IMR-90 (cell line): Measurements from ENCODE around the gene DNMT3A. TPM values are rescaled to one million over a fixed set of nuclear protein-coding genes. Genes with fewer than 3 reads are reported as not detected.

ENCODE experiments used
- ATAC-seq: fragments of 200-7000 bp; cut with Tn5 transposase; 2 replicates; pipeline ENCODE4 v1.9.1; 2020; ENCODE audit warnings: low read depth, mild to moderate bottlenecking, moderate library complexity
- BruUV-seq: library from RNA; stranded (reverse); fragments of 400-500 nt; replicated peaks from 2 replicates; lab custom pipeline; 2021; lab: Mats Ljungman, UMichigan
- CTCF ChIA-PET: fragments of 300-600 bp; formaldehyde crosslinking; extraction: SDS; loops from one replicate; lab custom pipeline; 2021; ENCODE audit warnings: antibody characterized with exemption; lab: Yijun Ruan, JAX
- POLR2A ChIA-PET: fragments of 300-600 bp; sonication (Branson Sonifier 250); formaldehyde crosslinking; loops from one replicate; lab custom pipeline; 2022; ENCODE audit warnings: antibody characterized with exemption; ENCODE audit not compliant: unreplicated experiment; lab: Charles Lee
- DNase-seq: peaks from one replicate; pipeline ENCODE4 v3.0.0; 2013
- H2AFZ ChIP-seq: replicated peaks from 2 replicates; pipeline ENCODE3; 2013; ENCODE audit warnings: low read length, mild to moderate bottlenecking; ENCODE audit not compliant: poor library complexity
- H2AK5ac ChIP-seq: 2 replicates; pipeline ENCODE4 v1.6.1; 2013; ENCODE audit warnings: low read depth, low read length, inconsistent platforms
- H2AK9ac ChIP-seq: replicated peaks from 2 replicates; pipeline ENCODE3; 2013; ENCODE audit warnings: mild to moderate bottlenecking, low read depth, low read length, moderate library complexity; ENCODE audit not compliant: poor library complexity
- H2BK120ac ChIP-seq: 2 replicates; pipeline ENCODE4 v1.6.1; 2013; ENCODE audit warnings: low read depth, low read length, inconsistent platforms
- H2BK15ac ChIP-seq: 3 replicates; pipeline ENCODE4 v1.6.1; 2013; ENCODE audit warnings: low read depth, low read length, inconsistent platforms
- H2BK20ac ChIP-seq: 2 replicates; pipeline ENCODE4 v1.6.1; 2013; ENCODE audit warnings: low read depth, mild to moderate bottlenecking, inconsistent platforms, low read length, moderate library complexity
- H2BK5ac ChIP-seq: 2 replicates; pipeline ENCODE4 v1.6.1; 2013; ENCODE audit warnings: mild to moderate bottlenecking, low read depth, low read length, inconsistent platforms; ENCODE audit not compliant: poor library complexity, severe bottlenecking
- H3K14ac ChIP-seq: replicated peaks from 2 replicates; pipeline ENCODE4 v1.6.1; 2013; ENCODE audit warnings: low read depth, low read length, inconsistent platforms
- H3K18ac ChIP-seq: 2 replicates; pipeline ENCODE4 v1.6.1; 2013; ENCODE audit warnings: low read depth, low read length, control low read depth
- H3K23ac ChIP-seq: 2 replicates; pipeline ENCODE4 v1.6.1; 2013; ENCODE audit warnings: low read depth, low read length, inconsistent platforms
- H3K27ac ChIP-seq: 2 replicates; pipeline ENCODE4 v1.5.1; 2013; ENCODE audit warnings: mild to moderate bottlenecking, control low read depth, low read length; ENCODE audit not compliant: insufficient read depth
- H3K27me3 ChIP-seq: 2 replicates; pipeline ENCODE4 v1.6.1; 2013; ENCODE audit warnings: low read length; ENCODE audit not compliant: control insufficient read depth, insufficient read depth
- H3K36me3 ChIP-seq: 2 replicates; pipeline ENCODE4 v1.6.1; 2013; ENCODE audit warnings: low read length, mixed read lengths; ENCODE audit not compliant: control insufficient read depth, insufficient read depth
- H3K4ac ChIP-seq: 2 replicates; pipeline ENCODE4 v1.6.1; 2013; ENCODE audit warnings: low read depth, low read length, inconsistent platforms
- H3K4me1 ChIP-seq: 2 replicates; pipeline ENCODE4 v1.6.1; 2013; ENCODE audit warnings: low read length, mixed read lengths; ENCODE audit not compliant: control insufficient read depth, insufficient read depth
- H3K4me2 ChIP-seq: 2 replicates; pipeline ENCODE4 v1.6.1; 2013; ENCODE audit warnings: low read depth, mild to moderate bottlenecking, control low read depth, low read length, moderate library complexity
- H3K4me3 ChIP-seq: 2 replicates; pipeline ENCODE4 v1.5.1; 2013; ENCODE audit warnings: low read depth, mild to moderate bottlenecking, control low read depth, low read length, moderate library complexity; ENCODE audit not compliant: insufficient read depth
- H3K56ac ChIP-seq: 2 replicates; pipeline ENCODE4 v1.6.1; 2013; ENCODE audit warnings: low read length, inconsistent platforms; ENCODE audit not compliant: insufficient read depth; ENCODE audit errors: extremely low read depth
- H3K79me1 ChIP-seq, 2 experiments: 2 replicates each; pipeline ENCODE4 v1.6.1; 2013; ENCODE audit warnings: low read length in 2 of 2, inconsistent platforms in 1 of 2, low read depth in 1 of 2
- H3K9ac ChIP-seq: 2 replicates; pipeline ENCODE4 v1.6.1; 2013; ENCODE audit warnings: low read depth, low read length, control low read depth
- H3K9me1 ChIP-seq: 2 replicates; pipeline ENCODE4 v1.6.1; 2013; ENCODE audit warnings: low read length, inconsistent platforms; ENCODE audit not compliant: insufficient read depth
- H3K9me3 ChIP-seq: 2 replicates; pipeline ENCODE4 v1.6.1; 2013; ENCODE audit warnings: low read length; ENCODE audit not compliant: control insufficient read depth, insufficient read depth
- H4K20me1 ChIP-seq: 2 replicates; pipeline ENCODE4 v1.6.1; 2013; ENCODE audit warnings: low read length, inconsistent platforms; ENCODE audit not compliant: insufficient read depth
- H4K5ac ChIP-seq: 2 replicates; pipeline ENCODE4 v1.6.1; 2013; ENCODE audit warnings: mild to moderate bottlenecking, low read depth, low read length, control low read depth
- H4K8ac ChIP-seq, 2 experiments: 2 replicates each; pipeline ENCODE4 v1.6.1; 2013; ENCODE audit warnings: low read depth in 2 of 2, low read length in 2 of 2, control low read depth in 1 of 2, inconsistent platforms in 1 of 2
- H4K91ac ChIP-seq: 2 replicates; pipeline ENCODE4 v1.6.1; 2013; ENCODE audit warnings: low read depth, low read length, inconsistent platforms; ENCODE audit not compliant: insufficient read depth
- CHD1 ChIP-seq: IDR thresholded peaks from 2 replicates; pipeline ENCODE4 v1.6.1; 2012; ENCODE audit warnings: low read depth, low read length, improper control_type of control experiment
- MAZ ChIP-seq: IDR thresholded peaks from 2 replicates; pipeline ENCODE4 v1.6.1; 2012; ENCODE audit warnings: low read depth, mild to moderate bottlenecking, low read length, improper control_type of control experiment, moderate library complexity, borderline replicate concordance
- NFE2L2 ChIP-seq: fragments of 150-350 bp; IDR thresholded peaks from 2 replicates; pipeline ENCODE4 v1.6.1; 2016; ENCODE audit warnings: low read depth, mild to moderate bottlenecking, low read length
- POLR2A ChIP-seq: IDR thresholded peaks from 2 replicates; pipeline ENCODE4 v1.6.1; 2012; ENCODE audit warnings: mild to moderate bottlenecking, low read depth, low read length
- RCOR1 ChIP-seq: IDR thresholded peaks from 2 replicates; pipeline ENCODE4 v1.6.1; 2012; ENCODE audit warnings: mild to moderate bottlenecking, low read length, improper control_type of control experiment; ENCODE audit not compliant: insufficient replicate concordance
- RFX5 ChIP-seq: IDR thresholded peaks from 2 replicates; pipeline ENCODE4 v1.8.0; 2012; ENCODE audit warnings: low read depth, mild to moderate bottlenecking, low read length, moderate library complexity
- SMC3 ChIP-seq: fragments of 150-350 bp; IDR thresholded peaks from 2 replicates; pipeline ENCODE4 v1.6.1; 2016; ENCODE audit warnings: low read depth, mild to moderate bottlenecking, antibody characterized with exemption, low read length, moderate library complexity
- WGBS, 2 experiments: methylation state at CpG; one replicate each; pipeline versions ENCODE4 v1.1.5 to v1.1.7; 2013; ENCODE audit warnings: missing lambda C conversion rate in 2 of 2; ENCODE audit not compliant: insufficient read length in 1 of 2; ENCODE audit errors: extremely low coverage in 2 of 2; 5-methylcytosine and 5-hydroxymethylcytosine counted together
- dilution Hi-C: fragments of 300-500 bp; cut with HindIII; formaldehyde crosslinking; loops from one replicate; pipeline ENCODE4 v1.14.3; 2018; ENCODE audit warnings: low sequenced_read_pairs; ENCODE audit not compliant: unreplicated experiment
- in situ Hi-C: fragments of 300-500 bp; cut with MboI; formaldehyde crosslinking; loops from 3 replicates; pipeline ENCODE4 v1.14.3; 2019; ENCODE audit warnings: low sequenced_read_pairs, inconsistent platforms, mixed read lengths
- intact Hi-C: fragments of 100-400 bp; cut with micrococcal nuclease; formaldehyde crosslinking; loops from 2 replicates; pipeline ENCODE4 v1.10.0; 2022
- polyA plus RNA-seq, 3 experiments: library from polyadenylated mRNA; depleted of rRNA; stranded (reverse); fragments of >200 nt; gene quantifications; 2 replicates each; pipeline ENCODE4 v1.2.3, GENCODE V29; 2012; ENCODE audit warnings: low replicate concordance in 1 of 3
- total RNA-seq: library from RNA; depleted of rRNA; stranded (reverse); fragments of >200 nt; gene quantifications from 2 replicates; pipeline ENCODE4 v1.2.3, GENCODE V29; 2012
- TF ChIP-seq, protein P1 (sequence below): fragments of 150-350 bp; IDR thresholded peaks from 2 replicates; pipeline ENCODE4 v1.6.1; 2016; ENCODE audit warnings: low read depth, mild to moderate bottlenecking, low read length, moderate library complexity, borderline replicate concordance
- TF ChIP-seq, protein P2 (sequence below): conservative IDR thresholded peaks from 2 replicates; pipeline ENCODE4 v1.5.1; 2012; ENCODE audit warnings: mild to moderate bottlenecking, low read depth, low read length, improper control_type of control experiment

The DNMT3A gene
- total and polyA plus RNA-seq, 2 of the 4 experiments (the other 2 are of a cell fraction) = 4.4 to 9.7 TPM

DNA sequence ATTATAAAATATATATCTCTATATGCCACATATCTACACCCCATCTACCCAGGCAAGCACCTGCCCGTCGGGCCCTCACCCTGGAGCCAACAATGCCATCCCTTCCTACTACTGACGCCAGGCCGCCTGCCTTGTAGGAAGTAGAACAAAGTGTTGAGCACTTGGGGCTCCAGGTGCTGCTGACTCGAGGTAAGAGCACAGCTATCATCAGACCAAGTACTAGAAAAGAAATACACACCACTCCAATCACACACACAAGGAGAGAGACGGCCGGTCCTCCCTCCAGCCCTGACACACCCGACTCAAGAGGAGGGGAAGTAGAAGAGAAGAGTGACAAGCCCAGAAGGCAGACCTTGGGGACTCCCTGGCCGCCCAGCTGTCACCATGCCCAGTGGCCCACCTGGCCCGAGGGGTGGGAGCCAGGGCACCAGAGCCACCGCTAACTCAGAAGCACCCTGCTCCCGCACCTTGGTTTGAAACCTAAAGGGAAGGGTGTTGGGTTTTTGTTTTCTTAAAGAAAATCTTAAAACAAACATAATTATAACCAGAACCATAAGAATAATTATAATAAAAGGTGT, 109.4 kb downstream of the DNMT3A start:
- H2BK5ac ChIP-seq = no peak overlapping the region
- H3K23ac ChIP-seq = no peak overlapping the region
- no peak overlapping the region for H4K8ac ChIP-seq
- no peak overlapping the region for H3K4ac ChIP-seq
- H2BK20ac ChIP-seq = no peak overlapping the region
- no peak overlapping the region for H3K9ac ChIP-seq
- H2AK9ac ChIP-seq = no peak overlapping the region
- no peak overlapping the region for H3K4me3 ChIP-seq
- no peak overlapping the region for H2AK5ac ChIP-seq
- no CpG with 5 or more reads among the region's 12 CpGs for WGBS, 2 experiments
- dilution Hi-C loops = no loop called here
- no peak overlapping the region for H2AFZ ChIP-seq
- no peak overlapping the region for H3K14ac ChIP-seq
- in situ Hi-C loops = no loop called here
- H3K27ac ChIP-seq = no peak overlapping the region
- no peaks in the 10 kb centered on the region for H3K27me3 ChIP-seq
- ATAC-seq (no peak), DNase-seq (no peak)
- no peak overlapping the region for H4K5ac ChIP-seq
- no peak overlapping the region for H4K91ac ChIP-seq
- no peaks in the 10 kb centered on the region for H3K9me3 ChIP-seq
- H2BK15ac ChIP-seq = no peak overlapping the region
- BruUV-seq = no TSS peak
- ChIA-PET POLR2A (no interaction called here), CTCF (no interaction called here)
- H3K56ac ChIP-seq = no peak overlapping the region
- no peak overlapping the region for H3K4me2 ChIP-seq
- no peak overlapping the region for H2BK120ac ChIP-seq
- intact Hi-C loops = no loop called here
- no peak overlapping the region for H3K18ac ChIP-seq
- H3K4me1 ChIP-seq = peaks cover 10% of the 10 kb centered on the region
- peaks cover 10% of the 10 kb centered on the region for H3K9me1 ChIP-seq
- peaks cover 37% of the 10 kb centered on the region for H3K36me3 ChIP-seq
- no peaks in the 10 kb centered on the region for H3K79me1 ChIP-seq
- peaks cover 5% of the 10 kb centered on the region; the same call in 1 of the 2 replicates for H4K20me1 ChIP-seq
- TF ChIP-seq MAZ (no peak), POLR2A (no peak), RCOR1 (no peak), RFX5 (no peak), SMC3 (no peak), CHD1 (no peak), NFE2L2 (no peak)
- TF ChIP-seq, protein P1, sequence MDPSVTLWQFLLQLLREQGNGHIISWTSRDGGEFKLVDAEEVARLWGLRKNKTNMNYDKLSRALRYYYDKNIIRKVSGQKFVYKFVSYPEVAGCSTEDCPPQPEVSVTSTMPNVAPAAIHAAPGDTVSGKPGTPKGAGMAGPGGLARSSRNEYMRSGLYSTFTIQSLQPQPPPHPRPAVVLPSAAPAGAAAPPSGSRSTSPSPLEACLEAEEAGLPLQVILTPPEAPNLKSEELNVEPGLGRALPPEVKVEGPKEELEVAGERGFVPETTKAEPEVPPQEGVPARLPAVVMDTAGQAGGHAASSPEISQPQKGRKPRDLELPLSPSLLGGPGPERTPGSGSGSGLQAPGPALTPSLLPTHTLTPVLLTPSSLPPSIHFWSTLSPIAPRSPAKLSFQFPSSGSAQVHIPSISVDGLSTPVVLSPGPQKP = no peak
- TF ChIP-seq, protein P2, sequence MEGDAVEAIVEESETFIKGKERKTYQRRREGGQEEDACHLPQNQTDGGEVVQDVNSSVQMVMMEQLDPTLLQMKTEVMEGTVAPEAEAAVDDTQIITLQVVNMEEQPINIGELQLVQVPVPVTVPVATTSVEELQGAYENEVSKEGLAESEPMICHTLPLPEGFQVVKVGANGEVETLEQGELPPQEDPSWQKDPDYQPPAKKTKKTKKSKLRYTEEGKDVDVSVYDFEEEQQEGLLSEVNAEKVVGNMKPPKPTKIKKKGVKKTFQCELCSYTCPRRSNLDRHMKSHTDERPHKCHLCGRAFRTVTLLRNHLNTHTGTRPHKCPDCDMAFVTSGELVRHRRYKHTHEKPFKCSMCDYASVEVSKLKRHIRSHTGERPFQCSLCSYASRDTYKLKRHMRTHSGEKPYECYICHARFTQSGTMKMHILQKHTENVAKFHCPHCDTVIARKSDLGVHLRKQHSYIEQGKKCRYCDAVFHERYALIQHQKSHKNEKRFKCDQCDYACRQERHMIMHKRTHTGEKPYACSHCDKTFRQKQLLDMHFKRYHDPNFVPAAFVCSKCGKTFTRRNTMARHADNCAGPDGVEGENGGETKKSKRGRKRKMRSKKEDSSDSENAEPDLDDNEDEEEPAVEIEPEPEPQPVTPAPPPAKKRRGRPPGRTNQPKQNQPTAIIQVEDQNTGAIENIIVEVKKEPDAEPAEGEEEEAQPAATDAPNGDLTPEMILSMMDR = no peak
